T-helper 2 cell treated with Interferon-gamma antibody and Interleukin-4, amounts not matched to agents 100 ng/mL and 5 ng/mL, for 36 hours (primary cell): ENCODE results near the gene MAGEA4. TPM values are rescaled to one million over a fixed set of nuclear protein-coding genes. Genes with fewer than 3 reads are reported as not detected.
"Not testable (repeated sequence)": the region's sequence is repeated elsewhere in the genome, so short reads cannot be mapped to it uniquely, and the experiment has no call there.

Experiments
- intact Hi-C: fragments of 100-400 bp; cut with micrococcal nuclease; formaldehyde crosslinking; loops from one replicate; pipeline ENCODE4 v1.15.1; 2023
- total RNA-seq: library from RNA; stranded (reverse); gene quantifications from 2 replicates; pipeline ENCODE4 v1.2.3, GENCODE V29; 2022

MAGEA4 gene
- total RNA-seq = not detected in 2 replicates

- intact Hi-C loops = no loop called here
Measured at GRCh38 chrX:151912780-151913179, at the start of gene MAGEA4. Gene MAGEA4 (plus strand): TSS chrX:151912889. CDS start chrX:151923665, 10,776 bp downstream.

- intact Hi-C loops = no loop called here
Measured at GRCh38 chrX:151870602-151871001, 42.1 kb upstream of the MAGEA4 start.

- intact Hi-C loops = no loop called here
Measured at GRCh38 chrX:151871244-151871643, 41.4 kb upstream of the MAGEA4 start.

GRCh38 chrX:151873096-151873495 lies 39.6 kb upstream of the MAGEA4 start:
- intact Hi-C loops = no loop called here

GRCh38 chrX:151875270-151876026 lies 37.2 kb upstream of the MAGEA4 start:
- intact Hi-C loops = no loop called here

GRCh38 chrX:151878574-151878973 lies 34.1 kb upstream of the MAGEA4 start:
- intact Hi-C loops = no loop called here

GRCh38 chrX:151879856-151880255 lies 32.8 kb upstream of the MAGEA4 start:
- intact Hi-C loops = no loop called here

GRCh38 chrX:151880895-151881294 lies 31.8 kb upstream of the MAGEA4 start:
- intact Hi-C loops = no loop called here

- intact Hi-C loops = no loop called here
Measured at GRCh38 chrX:151889421-151889820, 23.3 kb upstream of the MAGEA4 start.

- intact Hi-C loops = no loop called here
Measured at GRCh38 chrX:151896734-151897474, 15.8 kb upstream of the MAGEA4 start.

- intact Hi-C loops = no loop called here
Measured at GRCh38 chrX:151899622-151900021, 13.1 kb upstream of the MAGEA4 start.

GRCh38 chrX:151901826-151902225 lies 10.9 kb upstream of the MAGEA4 start:
- intact Hi-C loops = no loop called here

- intact Hi-C loops = no loop called here
Measured at GRCh38 chrX:151902813-151903591, 9.7 kb upstream of the MAGEA4 start.

GRCh38 chrX:151904989-151905388 lies 7.7 kb upstream of the MAGEA4 start:
- intact Hi-C loops = no loop called here

GRCh38 chrX:151912221-151912620 lies 468 bp upstream of the MAGEA4 start:
- intact Hi-C loops = no loop called here

GRCh38 chrX:151918736-151919135 lies 6.0 kb downstream of the MAGEA4 start:
- intact Hi-C loops = not testable (repeated sequence)

- intact Hi-C loops = no loop called here
Measured at GRCh38 chrX:151919610-151920009, 6.9 kb downstream of the MAGEA4 start.

- intact Hi-C loops = no loop called here
Measured at GRCh38 chrX:151920101-151920500, 7.4 kb downstream of the MAGEA4 start.

- intact Hi-C loops = no loop called here
Measured at GRCh38 chrX:151920530-151920929, 7.8 kb downstream of the MAGEA4 start.

- intact Hi-C loops = no loop called here
Measured at GRCh38 chrX:151921292-151921691, 8.6 kb downstream of the MAGEA4 start.

- intact Hi-C loops = no loop called here
Measured at GRCh38 chrX:151921866-151922265, 9.2 kb downstream of the MAGEA4 start.

- intact Hi-C loops = no loop called here
Measured at GRCh38 chrX:151922692-151923091, 10.0 kb downstream of the MAGEA4 start.
